Erythroblast (primary cell): ENCODE results near the gene RBBP4.

Experiments
- GATA1 ChIP-seq: IDR thresholded peaks from 2 replicates; pipeline ENCODE4 v1.6.1; 2011; ENCODE audit warnings: low read depth, mild to moderate bottlenecking, control low read depth, low read length, moderate library complexity
- POLR2A ChIP-seq: IDR thresholded peaks from 2 replicates; pipeline ENCODE4 v1.6.1; 2011; ENCODE audit warnings: mild to moderate bottlenecking, low read length

- no peak for TF ChIP-seq POLR2A
- no peak for TF ChIP-seq GATA1
Measured at GRCh38 chr1:32727876-32728275, 76.9 kb downstream of the RBBP4 start.
